ENCODE measurements around the gene SEMA3C.

The SEMA3C gene

GRCh38 chr7:80775897-80776296 lies 143.0 kb downstream of the SEMA3C start:
- no peak for ATAC-seq
- DNase-seq: no peak

- ATAC-seq: no peak
These were observed 143.4 kb downstream of the SEMA3C start for GRCh38 chr7:80775482-80775881.

GRCh38 chr7:80774843-80775242 lies 144.0 kb downstream of the SEMA3C start:
- DNase-seq (no peak), ATAC-seq (no peak)

More at GRCh38 chr7:80775482-80775881, 143.4 kb downstream of the SEMA3C start:
- no peak for DNase-seq

GRCh38 chr7:80773787-80774508 lies 144.9 kb downstream of the SEMA3C start:
- no peak for DNase-seq
- ATAC-seq: no peak

- DNase-seq: no peak
- ATAC-seq: no peak
These were observed 146.4 kb downstream of the SEMA3C start for GRCh38 chr7:80772347-80772993.

GRCh38 chr7:80771523-80771922 lies 147.3 kb downstream of the SEMA3C start:
- no peak for DNase-seq
- ATAC-seq: no peak

GRCh38 chr7:80770675-80771081 lies 148.2 kb downstream of the SEMA3C start:
- DNase-seq: no peak
- ATAC-seq: no peak

GRCh38 chr7:80770061-80770460 lies 148.8 kb downstream of the SEMA3C start:
- no peak for DNase-seq
- ATAC-seq: no peak

- no peak for ATAC-seq
- DNase-seq: no peak
These were observed 150.1 kb downstream of the SEMA3C start for GRCh38 chr7:80768756-80769155.

GRCh38 chr7:80767654-80768053 lies 151.2 kb downstream of the SEMA3C start:
- ATAC-seq: no peak

GRCh38 chr7:80766724-80767123 lies 152.1 kb downstream of the SEMA3C start:
- DNase-seq (no peak), ATAC-seq (no peak)

More at GRCh38 chr7:80767654-80768053, 151.2 kb downstream of the SEMA3C start:
- no peak for DNase-seq

GRCh38 chr7:80764132-80764531 lies 154.7 kb downstream of the SEMA3C start:
- DNase-seq (no peak), ATAC-seq (no peak)

- DNase-seq (no peak), ATAC-seq (no peak)
These were observed 155.1 kb downstream of the SEMA3C start for GRCh38 chr7:80763704-80764103.

GRCh38 chr7:80763289-80763688 lies 155.6 kb downstream of the SEMA3C start:
- ATAC-seq: no peak
- no peak for DNase-seq

GRCh38 chr7:80760292-80760691 lies 158.6 kb downstream of the SEMA3C start:
- ATAC-seq (no peak), DNase-seq (no peak)

- ATAC-seq: no peak
- no peak for DNase-seq
These were observed 165.7 kb downstream of the SEMA3C start for GRCh38 chr7:80752954-80753690.

GRCh38 chr7:80749270-80749669 lies 169.6 kb downstream of the SEMA3C start:
- DNase-seq (no peak), ATAC-seq (no peak)

GRCh38 chr7:80748363-80749042 lies 170.3 kb downstream of the SEMA3C start:
- ATAC-seq (no peak), DNase-seq (no peak)

GRCh38 chr7:80740778-80741545 lies 177.9 kb downstream of the SEMA3C start:
- DNase-seq (no peak), ATAC-seq (no peak)

GRCh38 chr7:80736371-80737125 lies 182.3 kb downstream of the SEMA3C start:
- ATAC-seq: no peak
- no peak for DNase-seq

GRCh38 chr7:80735330-80735729 lies 183.5 kb downstream of the SEMA3C start:
- DNase-seq (no peak), ATAC-seq (no peak)

Measured in stimulated activated naive CD8-positive, alpha-beta T cell treated with anti-CD3 and anti-CD28 coated beads, Interleukin-15, Interleukin-2, amounts not matched to agents 100 U/mL and 50 U/mL, for 24 hours (primary cell).